HepG2 (cell line): ENCODE measurements around the gene GGT1. TPM values are rescaled to one million over a fixed set of nuclear protein-coding genes. Genes with fewer than 3 reads are reported as not detected.

Experiments
- ADNP ChIP-seq: sonication (generic); formaldehyde crosslinking; IDR thresholded peaks from 2 replicates; pipeline ENCODE4 v1.4.0; 2020; ENCODE audit warnings: missing genetic modification reagents
- ARNTL ChIP-seq: sonication (generic); formaldehyde crosslinking; IDR thresholded peaks from 2 replicates; pipeline ENCODE4 v1.4.0; 2020; ENCODE audit warnings: mild to moderate bottlenecking, missing genetic modification reagents
- ATF3 ChIP-seq: sonication (generic); formaldehyde crosslinking; IDR thresholded peaks from 2 replicates; pipeline ENCODE4 v1.4.0; 2020; ENCODE audit warnings: missing genetic modification reagents
- CCAR2 ChIP-seq: fragments of 200-400 bp; formaldehyde crosslinking; optimal IDR thresholded peaks from 2 replicates; pipeline ENCODE3; 2018; ENCODE audit warnings: low read depth, mild to moderate bottlenecking, low read length, moderate library complexity
- DPF2 ChIP-seq: sonication (generic); formaldehyde crosslinking; IDR thresholded peaks from 2 replicates; pipeline ENCODE4 v1.4.0; 2020; ENCODE audit warnings: mild to moderate bottlenecking, low read depth, missing genetic modification reagents, borderline replicate concordance
- HMG20A ChIP-seq: IDR thresholded peaks from 2 replicates; pipeline ENCODE4 v1.6.1; 2016; ENCODE audit warnings: borderline replicate concordance
- PCBP2 ChIP-seq: fragments of 200-400 bp; formaldehyde crosslinking; optimal IDR thresholded peaks from 2 replicates; pipeline ENCODE3; 2018; ENCODE audit warnings: low read length, low read depth; ENCODE audit not compliant: poor library complexity, severe bottlenecking
- PRDM15 ChIP-seq: sonication (generic); formaldehyde crosslinking; IDR thresholded peaks from 2 replicates; pipeline ENCODE4 v1.4.0; 2020; ENCODE audit warnings: missing genetic modification reagents
- RBFOX2 ChIP-seq: fragments of 200-400 bp; formaldehyde crosslinking; IDR thresholded peaks from 2 replicates; pipeline ENCODE4 v1.6.1; 2017; ENCODE audit warnings: low read depth, mild to moderate bottlenecking, low read length
- SALL1 ChIP-seq: sonication (generic); formaldehyde crosslinking; IDR thresholded peaks from 2 replicates; pipeline ENCODE4 v1.8.0; 2022; ENCODE audit warnings: mild to moderate bottlenecking, missing genetic modification reagents
- TOE1 ChIP-seq: sonication (generic); formaldehyde crosslinking; IDR thresholded peaks from 2 replicates; pipeline ENCODE4 v1.4.0; 2020; ENCODE audit warnings: mild to moderate bottlenecking, missing genetic modification reagents
- ZNF276 ChIP-seq: sonication (generic); formaldehyde crosslinking; IDR thresholded peaks from 2 replicates; pipeline ENCODE4 v1.4.0; 2020; ENCODE audit warnings: mild to moderate bottlenecking, low read depth, missing genetic modification reagents
- ZSCAN29 ChIP-seq: sonication (generic); formaldehyde crosslinking; conservative IDR thresholded peaks from 2 replicates; pipeline ENCODE4 v1.4.0; 2020; ENCODE audit warnings: mild to moderate bottlenecking, missing genetic modification reagents
- polyA plus RNA-seq, 8 experiments: library from polyadenylated mRNA; depleted of rRNA in 3 of 8; stranded (reverse) in 7 of 8; unstranded in 1 of 8; fragments of >200 nt; fragmentation: Illumina TruSeq in 4 of 8; extraction: Trizol in 4 of 8; gene quantifications; 2 replicates each; pipeline versions ENCODE4 v1.2.1 to v1.2.3, GENCODE V29; 2011 to 2016; ENCODE audit warnings: low read depth in 4 of 8, missing spikeins in 1 of 8, mixed read lengths in 1 of 8; ENCODE audit not compliant: insufficient read depth in 1 of 8
- total RNA-seq, 5 experiments: library from RNA; depleted of rRNA; stranded (reverse); fragments of >200 nt; fragmentation: Illumina TruSeq; extraction: Trizol; gene quantifications; 2 replicates each; pipeline ENCODE4 v1.2.3, GENCODE V29; 2016; ENCODE audit warnings: low read depth in 1 of 5
- TF ChIP-seq, protein P1 (sequence below): sonication (generic); formaldehyde crosslinking; IDR thresholded peaks from 2 replicates; pipeline ENCODE4 v1.4.0; 2020; ENCODE audit warnings: mild to moderate bottlenecking, missing genetic modification reagents
- TF ChIP-seq, protein P2 (sequence below): sonication (generic); formaldehyde crosslinking; IDR thresholded peaks from 2 replicates; pipeline ENCODE4 v1.4.0; 2020; ENCODE audit warnings: mild to moderate bottlenecking, missing genetic modification reagents
- TF ChIP-seq, protein P3 (sequence below): sonication (generic); formaldehyde crosslinking; IDR thresholded peaks from 2 replicates; pipeline ENCODE4 v1.5.1; 2020; ENCODE audit warnings: missing genetic modification reagents, mild to moderate bottlenecking, borderline replicate concordance

The GGT1 gene
- total and polyA plus RNA-seq, 2 of the 13 experiments (the other 11 are each of a cell fraction or from before 2014, with no cell fraction given): 29.9 to 103 TPM

- TF ChIP-seq RBFOX2 (0 out of 2 replicates have a peak, but pooled peaks have one; percentile 23), PCBP2 (no peak), ADNP (CRISPR knock-in tag) (no peak), ARNTL (CRISPR knock-in tag) (peak; percentile 58), ATF3 (CRISPR knock-in tag) (0 out of 2 replicates have a peak, but pooled peaks have one; percentile 8), HMG20A (CRISPR knock-in tag) (no peak), TOE1 (CRISPR knock-in tag) (no peak), SALL1 (CRISPR knock-in tag) (peak; percentile 79), ZNF276 (CRISPR knock-in tag) (0 out of 2 replicates have a peak, but pooled peaks have one; percentile 39), ZSCAN29 (CRISPR knock-in tag) (0 out of 2 replicates have a peak, but pooled peaks have one; percentile 26), PRDM15 (CRISPR knock-in tag) (no peak), CCAR2 (no peak), DPF2 (0 out of 2 replicates have a peak, but pooled peaks have one; percentile 21)
- TF ChIP-seq, protein P1, sequence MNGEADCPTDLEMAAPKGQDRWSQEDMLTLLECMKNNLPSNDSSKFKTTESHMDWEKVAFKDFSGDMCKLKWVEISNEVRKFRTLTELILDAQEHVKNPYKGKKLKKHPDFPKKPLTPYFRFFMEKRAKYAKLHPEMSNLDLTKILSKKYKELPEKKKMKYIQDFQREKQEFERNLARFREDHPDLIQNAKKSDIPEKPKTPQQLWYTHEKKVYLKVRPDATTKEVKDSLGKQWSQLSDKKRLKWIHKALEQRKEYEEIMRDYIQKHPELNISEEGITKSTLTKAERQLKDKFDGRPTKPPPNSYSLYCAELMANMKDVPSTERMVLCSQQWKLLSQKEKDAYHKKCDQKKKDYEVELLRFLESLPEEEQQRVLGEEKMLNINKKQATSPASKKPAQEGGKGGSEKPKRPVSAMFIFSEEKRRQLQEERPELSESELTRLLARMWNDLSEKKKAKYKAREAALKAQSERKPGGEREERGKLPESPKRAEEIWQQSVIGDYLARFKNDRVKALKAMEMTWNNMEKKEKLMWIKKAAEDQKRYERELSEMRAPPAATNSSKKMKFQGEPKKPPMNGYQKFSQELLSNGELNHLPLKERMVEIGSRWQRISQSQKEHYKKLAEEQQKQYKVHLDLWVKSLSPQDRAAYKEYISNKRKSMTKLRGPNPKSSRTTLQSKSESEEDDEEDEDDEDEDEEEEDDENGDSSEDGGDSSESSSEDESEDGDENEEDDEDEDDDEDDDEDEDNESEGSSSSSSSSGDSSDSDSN (CRISPR knock-in tag): peak; percentile 60
- TF ChIP-seq, protein P2, sequence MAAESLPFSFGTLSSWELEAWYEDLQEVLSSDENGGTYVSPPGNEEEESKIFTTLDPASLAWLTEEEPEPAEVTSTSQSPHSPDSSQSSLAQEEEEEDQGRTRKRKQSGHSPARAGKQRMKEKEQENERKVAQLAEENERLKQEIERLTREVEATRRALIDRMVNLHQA (CRISPR knock-in tag): no peak
- TF ChIP-seq, protein P3, sequence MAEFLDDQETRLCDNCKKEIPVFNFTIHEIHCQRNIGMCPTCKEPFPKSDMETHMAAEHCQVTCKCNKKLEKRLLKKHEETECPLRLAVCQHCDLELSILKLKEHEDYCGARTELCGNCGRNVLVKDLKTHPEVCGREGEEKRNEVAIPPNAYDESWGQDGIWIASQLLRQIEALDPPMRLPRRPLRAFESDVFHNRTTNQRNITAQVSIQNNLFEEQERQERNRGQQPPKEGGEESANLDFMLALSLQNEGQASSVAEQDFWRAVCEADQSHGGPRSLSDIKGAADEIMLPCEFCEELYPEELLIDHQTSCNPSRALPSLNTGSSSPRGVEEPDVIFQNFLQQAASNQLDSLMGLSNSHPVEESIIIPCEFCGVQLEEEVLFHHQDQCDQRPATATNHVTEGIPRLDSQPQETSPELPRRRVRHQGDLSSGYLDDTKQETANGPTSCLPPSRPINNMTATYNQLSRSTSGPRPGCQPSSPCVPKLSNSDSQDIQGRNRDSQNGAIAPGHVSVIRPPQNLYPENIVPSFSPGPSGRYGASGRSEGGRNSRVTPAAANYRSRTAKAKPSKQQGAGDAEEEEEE (CRISPR knock-in tag): peak; percentile 80; the same call in 1 of the 2 replicates
- TF ChIP-seq, all 625 proteins: peak for 104
These were observed 19.5 kb upstream of the GGT1 start (continued) for GRCh38 chr22:24583221-24584165.
